Amygdala (tissue), 56 donors: ENCODE data around the gene TMEM126A.
"Not testable (repeated sequence)": the region's sequence is repeated elsewhere in the genome, so short reads cannot be mapped to it uniquely, and the experiment has no call there.

Source experiments
- DNase-seq, 56 donors: peaks; one replicate each; lab custom pipeline; 2025; lab: John Stamatoyannopoulos, UW

TMEM126A gene

GRCh38 chr11:85656777-85657176 is 9.0 kb downstream of the TMEM126A start:
- no peak for DNase-seq

- DNase-seq, result no peak
These were observed 10.4 kb downstream of the TMEM126A start for GRCh38 chr11:85658180-85658579.

- no peak for DNase-seq
These were observed 14.4 kb downstream of the TMEM126A start for GRCh38 chr11:85661972-85662664.

GRCh38 chr11:85663080-85663752 is 15.4 kb downstream of the TMEM126A start:
- no peak for DNase-seq

- peak in 53 of 56 donors; percentile 8 to 83 (median 67) for DNase-seq
These were observed 16.2 kb downstream of the TMEM126A start for GRCh38 chr11:85663753-85664614.

GRCh38 chr11:85664615-85665481 is 17.1 kb downstream of the TMEM126A start, which contains the start of gene CREBZF:
TSS of gene CREBZF (minus strand) at chr11:85665129. CDS start at chr11:85664875, 254 bp downstream.
- DNase-seq, result peak; percentile 62 to 95 (median 86)

- DNase-seq, result peak in 2 of 56 donors; percentile 10 to 22
These were observed 18.0 kb downstream of the TMEM126A start for GRCh38 chr11:85665733-85666132.

GRCh38 chr11:85666687-85667086 is 18.9 kb downstream of the TMEM126A start:
- DNase-seq, result no peak

- no peak for DNase-seq
These were observed 20.4 kb downstream of the TMEM126A start for GRCh38 chr11:85668157-85668556.

GRCh38 chr11:85670949-85671663 is 23.3 kb downstream of the TMEM126A start:
- DNase-seq, result not testable (repeated sequence)

GRCh38 chr11:85672105-85672902 is 24.5 kb downstream of the TMEM126A start:
- DNase-seq, result no peak

GRCh38 chr11:85673393-85673792 is 25.6 kb downstream of the TMEM126A start:
- no peak for DNase-seq

GRCh38 chr11:85679576-85679975 is 31.8 kb downstream of the TMEM126A start:
- no peak for DNase-seq

- peak in 1 of 56 donors; percentile 42 for DNase-seq
These were observed 33.1 kb downstream of the TMEM126A start for GRCh38 chr11:85680897-85681296.

GRCh38 chr11:85682330-85683305 is 34.9 kb downstream of the TMEM126A start:
- DNase-seq, result peak in 50 of 56 donors; percentile 0 to 78 (median 44)

- DNase-seq, result peak in 8 of 56 donors; percentile 2 to 34 (median 12)
These were observed 37.5 kb downstream of the TMEM126A start for GRCh38 chr11:85685125-85685819.
